HepG2 (cell line): ENCODE measurements around the gene CDX1. TPM values are rescaled to one million over a fixed set of nuclear protein-coding genes. Genes with fewer than 3 reads are reported as not detected.
A peak's percentile ranks its signal among the peaks of the same experiment; 100 is the strongest.

Experiments used
- CEBPZ ChIP-seq: IDR thresholded peaks from 2 replicates; pipeline ENCODE4 v1.6.1; 2012; ENCODE audit warnings: low read length, improper control_type of control experiment
- GATA4 ChIP-seq: sonication (generic); IDR thresholded peaks from 2 replicates; pipeline ENCODE4 v1.6.1; 2016; ENCODE audit warnings: antibody characterized with exemption, low read depth, borderline replicate concordance
- GTF3A ChIP-seq: sonication (generic); formaldehyde crosslinking; conservative IDR thresholded peaks from 2 replicates; pipeline ENCODE4 v1.4.0; 2020; ENCODE audit warnings: mild to moderate bottlenecking, missing genetic modification reagents
- HDAC1 ChIP-seq: sonication (generic); formaldehyde crosslinking; IDR thresholded peaks from 2 replicates; pipeline ENCODE4 v1.5.1; 2020; ENCODE audit warnings: mild to moderate bottlenecking, missing genetic modification reagents
- HNF1B ChIP-seq: sonication (generic); formaldehyde crosslinking; IDR thresholded peaks from 2 replicates; pipeline ENCODE4 v1.5.1; 2020; ENCODE audit warnings: mild to moderate bottlenecking, moderate library complexity, missing genetic modification reagents
- MAZ ChIP-seq, 2 experiments: sonication (generic) in 1 of 2; formaldehyde crosslinking in 1 of 2; IDR thresholded peaks; 2 replicates each; pipeline versions ENCODE4 v1.5.0 to v1.6.1; 2012 to 2020; ENCODE audit warnings: low read depth in 2 of 2, mild to moderate bottlenecking in 2 of 2, borderline replicate concordance in 1 of 2, improper control_type of control experiment in 1 of 2, low read length in 1 of 2, missing genetic modification reagents in 1 of 2, moderate library complexity in 1 of 2
- MIXL1 ChIP-seq: IDR thresholded peaks from 2 replicates; pipeline ENCODE4 v1.6.1; 2016
- MLXIP ChIP-seq: sonication (generic); formaldehyde crosslinking; IDR thresholded peaks from 2 replicates; pipeline ENCODE4 v1.9.0; 2021; ENCODE audit warnings: missing genetic modification reagents, borderline replicate concordance
- NR3C1 ChIP-seq: sonication (generic); formaldehyde crosslinking; IDR thresholded peaks from 2 replicates; pipeline ENCODE4 v1.4.0; 2020; ENCODE audit warnings: missing genetic modification reagents
- NRL ChIP-seq: sonication (generic); formaldehyde crosslinking; IDR thresholded peaks from 2 replicates; pipeline ENCODE4 v1.5.0; 2020; ENCODE audit warnings: missing genetic modification reagents, mild to moderate bottlenecking, moderate library complexity, borderline replicate concordance
- RXRB ChIP-seq: IDR thresholded peaks from 2 replicates; pipeline ENCODE4 v1.6.1; 2016; ENCODE audit warnings: borderline replicate concordance, missing genetic modification reagents, missing compliant biosample characterization
- ZBTB33 ChIP-seq: sonication (generic); formaldehyde crosslinking; IDR thresholded peaks from 2 replicates; pipeline ENCODE4 v1.4.0; 2020; ENCODE audit warnings: missing genetic modification reagents
- ZMYM3 ChIP-seq: sonication (generic); formaldehyde crosslinking; IDR thresholded peaks from 2 replicates; pipeline ENCODE4 v1.5.1; 2020; ENCODE audit warnings: mild to moderate bottlenecking, missing genetic modification reagents
- ZNF225 ChIP-seq: sonication (generic); formaldehyde crosslinking; IDR thresholded peaks from 2 replicates; pipeline ENCODE4 v1.4.0; 2020; ENCODE audit warnings: mild to moderate bottlenecking, missing genetic modification reagents
- ZNF564 ChIP-seq: sonication (generic); formaldehyde crosslinking; IDR thresholded peaks from 2 replicates; pipeline ENCODE4 v1.8.1; 2023; ENCODE audit warnings: mild to moderate bottlenecking, missing genetic modification reagents
- ZNF614 ChIP-seq: IDR thresholded peaks from 2 replicates; pipeline ENCODE4 v1.6.1; 2018; ENCODE audit warnings: missing biosample characterization, missing genetic modification reagents, inconsistent platforms, borderline replicate concordance
- ZNF619 ChIP-seq: sonication (generic); formaldehyde crosslinking; IDR thresholded peaks from 2 replicates; pipeline ENCODE4 v1.4.0; 2020; ENCODE audit warnings: mild to moderate bottlenecking, missing genetic modification reagents
- ZSCAN21 ChIP-seq: sonication (generic); formaldehyde crosslinking; IDR thresholded peaks from 2 replicates; pipeline ENCODE4 v1.8.0; 2022; ENCODE audit warnings: mild to moderate bottlenecking, missing genetic modification reagents, moderate library complexity, borderline replicate concordance
- polyA plus RNA-seq, 8 experiments: library from polyadenylated mRNA; depleted of rRNA in 3 of 8; stranded (reverse) in 7 of 8; unstranded in 1 of 8; fragments of >200 nt; fragmentation: Illumina TruSeq in 4 of 8; extraction: Trizol in 4 of 8; gene quantifications; 2 replicates each; pipeline versions ENCODE4 v1.2.1 to v1.2.3, GENCODE V29; 2011 to 2016; ENCODE audit warnings: low read depth in 4 of 8, missing spikeins in 1 of 8, mixed read lengths in 1 of 8; ENCODE audit not compliant: insufficient read depth in 1 of 8
- total RNA-seq, 5 experiments: library from RNA; depleted of rRNA; stranded (reverse); fragments of >200 nt; fragmentation: Illumina TruSeq; extraction: Trizol; gene quantifications; 2 replicates each; pipeline ENCODE4 v1.2.3, GENCODE V29; 2016; ENCODE audit warnings: low read depth in 1 of 5

CDX1 gene
- total and polyA plus RNA-seq, 2 of the 13 experiments (the other 11 are each of a cell fraction or from before 2014, with no cell fraction given): not detected

GRCh38 chr5:150138551-150139265 lies 27.9 kb upstream of the CDX1 start (continued):
- TF ChIP-seq MIXL1 (CRISPR knock-in tag): 0 out of 2 replicates have a peak, but pooled peaks have one; percentile 33
- no peak for TF ChIP-seq ZBTB33 (CRISPR knock-in tag)
- no peak for TF ChIP-seq CEBPZ
- TF ChIP-seq HDAC1 (CRISPR knock-in tag): peak; percentile 69
- TF ChIP-seq ZMYM3 (CRISPR knock-in tag): peak; percentile 97
- TF ChIP-seq ZNF614 (CRISPR knock-in tag): peak; percentile 89
- TF ChIP-seq MAZ (IDR thresholded peaks at IDR 0.05; ENCODE audit: borderline replicate concordance, low read depth, low read length): no peak
- TF ChIP-seq MAZ (CRISPR knock-in tag; IDR thresholded peaks at IDR 0.05; ENCODE audit: low read depth): peak; percentile 40; the same call in 1 of the 2 replicates
- TF ChIP-seq MLXIP (CRISPR knock-in tag): no peak
- TF ChIP-seq GTF3A (CRISPR knock-in tag): no peak
- TF ChIP-seq NR3C1 (CRISPR knock-in tag): no peak
- peak; percentile 58; the same call in 1 of the 2 replicates for TF ChIP-seq ZNF619 (CRISPR knock-in tag)
- TF ChIP-seq GATA4: peak; percentile 72; the same call in 1 of the 2 replicates
- no peak for TF ChIP-seq NRL (CRISPR knock-in tag)
- no peak for TF ChIP-seq ZNF225 (CRISPR knock-in tag)
- TF ChIP-seq ZNF564 (CRISPR knock-in tag): no peak
- 0 out of 2 replicates have a peak, but pooled peaks have one; percentile 37 for TF ChIP-seq ZSCAN21 (CRISPR knock-in tag)
- peak; percentile 76; the same call in 1 of the 2 replicates for TF ChIP-seq RXRB
- no peak for TF ChIP-seq HNF1B (CRISPR knock-in tag)
